ENCODE measurements around the gene ZNF778.

Gene ZNF778

DNA sequence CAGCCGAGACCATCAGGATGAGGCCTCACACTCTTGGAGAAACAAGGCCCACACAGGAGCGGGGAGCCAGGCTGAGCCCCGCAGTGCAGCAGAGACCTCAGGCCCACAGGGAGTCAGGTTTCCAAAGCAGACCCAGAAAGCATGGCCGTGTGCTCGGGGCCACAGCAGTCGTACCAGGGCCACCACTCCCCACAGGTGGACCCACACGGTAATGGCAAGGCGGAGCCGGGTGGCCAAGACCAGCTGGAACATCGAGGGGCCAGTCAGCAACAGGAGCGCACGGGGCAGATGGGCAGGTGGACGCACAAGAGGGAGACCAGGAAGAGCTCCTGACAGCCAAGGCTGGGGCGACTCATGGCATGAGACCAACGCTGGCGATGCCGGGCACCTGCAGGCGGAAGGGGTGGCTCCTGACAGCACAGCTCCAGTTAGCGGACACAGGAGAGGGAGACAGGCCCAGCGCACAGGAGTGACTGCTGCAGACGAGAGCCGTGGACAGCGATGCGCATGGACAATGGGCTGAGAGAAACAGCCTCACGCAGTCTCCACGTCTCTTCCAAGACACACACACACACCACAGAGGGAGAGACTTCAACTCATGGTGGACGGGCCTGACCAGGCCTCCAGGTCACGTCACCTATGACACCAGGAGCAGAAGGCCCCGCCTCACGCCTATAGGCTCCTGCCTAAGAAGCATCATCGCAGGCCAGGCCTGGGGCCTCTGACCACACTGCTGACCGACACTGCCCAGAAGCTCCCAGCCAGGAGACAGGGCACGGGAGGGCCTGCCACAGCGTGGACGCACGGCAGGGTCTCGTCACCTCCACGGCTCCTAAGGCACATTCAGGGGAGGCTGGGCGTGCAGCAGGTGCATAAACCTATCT lies 58.6 kb downstream of the ZNF778 start:
- H3K4me3 ChIP-seq (ENCODE audit: insufficient read depth, low read length, poor library complexity, severe bottlenecking) = no peak overlapping the region
- H3K27ac ChIP-seq (ENCODE audit: low read depth, low read length) = no peak overlapping the region
- no peaks in the 10 kb centered on the region for H3K9me3 ChIP-seq (ENCODE audit: insufficient read depth, low read length)
- no peak for TF ChIP-seq CTCF (IDR thresholded peaks at IDR 0.05; ENCODE audit: insufficient read depth, low read length, poor library complexity, severe bottlenecking)
- no peak for TF ChIP-seq EZH2phosphoT487 (conservative IDR thresholded peaks at IDR 0.05; ENCODE audit: low read length)
- no peaks in the 10 kb centered on the region for H3K9me2 ChIP-seq (replicated peaks; ENCODE audit: insufficient read depth, low read length)
- no peak overlapping the region for H2AFZ ChIP-seq (ENCODE audit: low read depth, low read length, severe bottlenecking)
- H3F3A ChIP-seq (ENCODE audit: insufficient read depth) = no peaks in the 10 kb centered on the region
- no peak overlapping the region for H3K4me2 ChIP-seq (ENCODE audit: low read depth, low read length, poor library complexity, severe bottlenecking)
- no peaks in the 10 kb centered on the region for H3K79me2 ChIP-seq (ENCODE audit: insufficient read depth, low read length)
- H3K36me3 ChIP-seq (ENCODE audit: low read length) = no peaks in the 10 kb centered on the region
- no peaks in the 10 kb centered on the region; the same call in 1 of the 2 replicates for H4K20me1 ChIP-seq (ENCODE audit: low read depth, low read length)
- no peak overlapping the region for H3K9ac ChIP-seq (ENCODE audit: low read length)
- no peaks in the 10 kb centered on the region for H3K27me3 ChIP-seq (ENCODE audit: low read length)

- no peaks in the 10 kb centered on the region for H3K27me3 ChIP-seq (ENCODE audit: low read length)
- H3F3A ChIP-seq (ENCODE audit: insufficient read depth) = no peaks in the 10 kb centered on the region
- H3K9me3 ChIP-seq (ENCODE audit: insufficient read depth, low read length) = no peaks in the 10 kb centered on the region
- H3K4me3 ChIP-seq (ENCODE audit: insufficient read depth, low read length, poor library complexity, severe bottlenecking) = no peak overlapping the region
- H3K9ac ChIP-seq (ENCODE audit: low read length) = no peak overlapping the region
- no peaks in the 10 kb centered on the region for H3K79me2 ChIP-seq (ENCODE audit: insufficient read depth, low read length)
- no peak overlapping the region for H3K27ac ChIP-seq (ENCODE audit: low read depth, low read length)
- no peaks in the 10 kb centered on the region for H3K9me2 ChIP-seq (replicated peaks; ENCODE audit: insufficient read depth, low read length)
- H3K36me3 ChIP-seq (ENCODE audit: low read length) = no peaks in the 10 kb centered on the region
- no peak overlapping the region for H3K4me2 ChIP-seq (ENCODE audit: low read depth, low read length, poor library complexity, severe bottlenecking)
- TF ChIP-seq EZH2phosphoT487 (conservative IDR thresholded peaks at IDR 0.05; ENCODE audit: low read length) = no peak
- TF ChIP-seq CTCF (IDR thresholded peaks at IDR 0.05; ENCODE audit: insufficient read depth, low read length, poor library complexity, severe bottlenecking) = no peak
- no peak overlapping the region for H2AFZ ChIP-seq (ENCODE audit: low read depth, low read length, severe bottlenecking)
- H4K20me1 ChIP-seq (ENCODE audit: low read depth, low read length) = no peaks in the 10 kb centered on the region; the same call in 1 of the 2 replicates
These were observed 59.5 kb downstream of the ZNF778 start for GRCh38 chr16:89277049-89277448.

DNA sequence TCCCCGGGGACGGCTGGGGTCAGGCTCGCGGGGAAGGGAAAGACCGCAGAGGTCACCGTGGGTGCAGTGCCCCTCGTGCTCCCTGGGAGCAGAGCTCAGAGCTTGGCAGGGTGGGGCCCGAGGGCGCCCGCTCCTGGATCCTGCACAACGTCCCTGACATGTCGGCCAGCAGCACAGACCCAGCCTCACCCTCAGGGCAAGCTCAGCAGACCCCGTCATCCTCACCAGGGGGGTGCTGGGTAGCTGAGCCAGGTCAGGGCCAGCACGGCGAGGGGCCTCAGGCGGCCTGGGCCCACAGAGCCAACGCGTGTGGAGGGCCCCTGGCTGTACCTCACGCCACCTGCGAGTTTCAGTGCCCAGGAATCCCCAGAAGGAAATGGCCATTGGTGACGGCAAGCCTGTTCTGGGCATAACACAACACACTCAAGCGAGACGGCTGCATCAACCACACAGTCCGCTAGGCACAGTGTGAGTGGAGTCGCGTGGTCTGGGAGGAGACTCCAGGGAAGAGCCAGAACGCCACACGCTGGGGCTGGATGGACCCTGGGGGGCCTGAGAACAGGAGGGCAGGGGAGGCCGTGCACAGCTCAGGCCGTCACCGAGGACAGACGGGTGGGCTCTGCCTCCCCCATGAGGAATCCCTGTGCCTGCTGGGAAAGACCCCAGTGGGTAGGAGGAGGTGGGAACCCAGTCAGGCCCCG lies 60.3 kb downstream of the ZNF778 start:
- H2AFZ ChIP-seq (ENCODE audit: low read depth, low read length, severe bottlenecking) = no peak overlapping the region
- H3K79me2 ChIP-seq (ENCODE audit: insufficient read depth, low read length) = no peaks in the 10 kb centered on the region
- no peaks in the 10 kb centered on the region for H3K36me3 ChIP-seq (ENCODE audit: low read length)
- no peaks in the 10 kb centered on the region for H3F3A ChIP-seq (ENCODE audit: insufficient read depth)
- no peaks in the 10 kb centered on the region for H3K9me3 ChIP-seq (ENCODE audit: insufficient read depth, low read length)
- no peak overlapping the region for H3K9ac ChIP-seq (ENCODE audit: low read length)
- no peaks in the 10 kb centered on the region for H3K27me3 ChIP-seq (ENCODE audit: low read length)
- H3K4me3 ChIP-seq (ENCODE audit: insufficient read depth, low read length, poor library complexity, severe bottlenecking) = no peak overlapping the region
- TF ChIP-seq CTCF (IDR thresholded peaks at IDR 0.05; ENCODE audit: insufficient read depth, low read length, poor library complexity, severe bottlenecking) (no peak), EZH2phosphoT487 (conservative IDR thresholded peaks at IDR 0.05; ENCODE audit: low read length) (no peak)
- H4K20me1 ChIP-seq (ENCODE audit: low read depth, low read length) = no peaks in the 10 kb centered on the region; the same call in 1 of the 2 replicates
- H3K4me2 ChIP-seq (ENCODE audit: low read depth, low read length, poor library complexity, severe bottlenecking) = no peak overlapping the region
- H3K9me2 ChIP-seq (replicated peaks; ENCODE audit: insufficient read depth, low read length) = no peaks in the 10 kb centered on the region
- no peak overlapping the region for H3K27ac ChIP-seq (ENCODE audit: low read depth, low read length)
